Measurements from ENCODE around the gene PKNOX2.

Gene PKNOX2

DNA sequence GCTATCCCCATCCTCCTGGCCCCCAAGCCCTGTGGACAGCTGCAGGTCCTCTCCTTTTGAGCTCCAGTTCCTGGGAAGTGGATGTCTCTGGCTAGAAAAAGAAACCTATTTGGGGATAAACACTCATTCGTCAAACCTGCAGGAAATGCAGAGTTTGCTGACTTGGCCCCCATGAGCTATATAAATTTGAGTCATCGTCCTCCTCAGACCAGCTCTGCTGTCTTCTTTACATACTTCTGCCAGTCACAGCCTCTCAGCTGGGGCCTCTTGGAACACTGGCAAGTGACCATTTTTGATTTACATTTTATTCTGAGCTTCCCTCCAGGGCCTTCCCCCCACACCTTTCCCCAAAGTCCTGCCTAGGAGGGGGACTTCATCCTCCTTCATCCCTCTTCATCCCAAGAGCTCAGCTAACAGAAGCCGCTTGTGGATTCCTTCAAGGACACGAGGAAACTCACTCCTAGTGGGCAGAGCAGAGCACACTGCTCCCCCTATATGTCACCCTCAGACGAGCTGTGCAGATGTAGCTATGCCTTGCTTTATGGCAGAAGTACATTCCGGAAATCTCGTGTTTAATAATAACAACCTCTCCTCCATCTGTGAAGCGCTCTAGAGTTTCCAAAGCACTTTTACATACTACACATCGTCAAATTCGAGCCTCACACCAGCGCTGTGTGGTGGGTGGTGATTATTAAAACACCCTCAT is 199.7 kb downstream of the PKNOX2 start:
- no peaks in the 10 kb centered on the region for H3K36me3 Mint-ChIP-seq (ENCODE audit: low read depth)
- H3K27ac Mint-ChIP-seq: no peak overlapping the region
- peaks cover under 1% of the 10 kb centered on the region for H3K27me3 Mint-ChIP-seq
- H3K9me3 Mint-ChIP-seq: no peaks in the 10 kb centered on the region
- no peaks in the 10 kb centered on the region for H3K4me1 Mint-ChIP-seq
- H3K4me3 Mint-ChIP-seq: no peak overlapping the region
- no peak for DNase-seq
- no peak for ATAC-seq

GRCh38 chr11:125365196-125365931 is 200.8 kb downstream of the PKNOX2 start:
- Mint-ChIP-seq H3K27me3 (peaks cover 5% of the 10 kb centered on the region), H3K9me3 (no peaks in the 10 kb centered on the region), H3K4me1 (no peaks in the 10 kb centered on the region), H3K4me3 (no peak overlapping the region), H3K27ac (no peak overlapping the region), H3K36me3 (ENCODE audit: low read depth) (no peaks in the 10 kb centered on the region)
- DNase-seq (no peak), ATAC-seq (no peak)

DNA sequence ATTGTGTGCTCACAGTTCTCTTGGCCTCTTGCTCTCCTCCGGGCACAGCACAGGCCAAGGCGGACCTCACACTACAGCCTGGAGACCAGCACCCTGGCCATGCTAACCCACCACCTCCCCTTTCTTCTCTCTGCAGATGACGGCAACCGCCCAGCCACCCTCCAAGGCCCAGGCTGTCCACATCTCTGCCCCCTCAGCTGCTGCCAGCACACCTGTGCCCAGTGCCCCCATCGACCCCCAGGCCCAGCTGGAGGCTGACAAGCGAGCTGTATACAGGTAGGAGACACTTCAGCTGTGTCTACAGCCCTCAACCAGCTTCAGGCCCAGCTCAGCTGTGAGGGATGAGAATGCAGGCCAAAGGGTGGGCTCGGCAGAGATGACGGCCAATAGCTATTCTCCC is 203.2 kb downstream of the PKNOX2 start:
- H3K4me1 Mint-ChIP-seq: no peaks in the 10 kb centered on the region
- peaks cover 20% of the 10 kb centered on the region for H3K27me3 Mint-ChIP-seq
- no peaks in the 10 kb centered on the region for H3K9me3 Mint-ChIP-seq
- H3K36me3 Mint-ChIP-seq (ENCODE audit: low read depth): no peaks in the 10 kb centered on the region
- ATAC-seq (no peak), DNase-seq (no peak)
- no peak overlapping the region for H3K27ac Mint-ChIP-seq
- no peak overlapping the region for H3K4me3 Mint-ChIP-seq

GRCh38 chr11:125368757-125369156 is 204.2 kb downstream of the PKNOX2 start:
- Mint-ChIP-seq H3K36me3 (ENCODE audit: low read depth) (no peaks in the 10 kb centered on the region), H3K27me3 (peaks cover 20% of the 10 kb centered on the region), H3K9me3 (no peaks in the 10 kb centered on the region), H3K4me1 (no peaks in the 10 kb centered on the region), H3K27ac (no peak overlapping the region), H3K4me3 (no peak overlapping the region)
- ATAC-seq (no peak), DNase-seq (no peak)

DNA sequence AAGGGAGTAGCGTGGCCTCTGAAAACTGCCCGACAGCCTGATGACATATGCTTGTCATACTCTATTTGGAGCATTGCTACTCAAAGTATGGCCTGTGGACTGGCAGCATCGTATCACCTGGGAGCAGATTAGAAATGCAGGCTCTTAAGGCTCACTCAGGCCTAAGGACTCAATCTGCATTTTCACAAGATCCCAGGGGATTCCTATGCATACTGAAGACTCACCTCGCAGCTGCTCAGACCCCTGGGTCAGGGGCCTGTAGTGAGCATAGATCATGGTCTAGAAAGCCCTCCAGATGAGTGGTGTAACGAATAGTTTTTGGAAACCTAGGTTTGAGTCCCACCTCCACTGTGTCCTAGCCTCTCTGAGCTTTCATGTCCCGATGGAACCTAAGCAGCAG is 205.3 kb downstream of the PKNOX2 start:
- Mint-ChIP-seq H3K27ac (no peak overlapping the region), H3K4me3 (no peak overlapping the region), H3K9me3 (no peaks in the 10 kb centered on the region), H3K36me3 (ENCODE audit: low read depth) (no peaks in the 10 kb centered on the region), H3K4me1 (no peaks in the 10 kb centered on the region), H3K27me3 (peaks cover 20% of the 10 kb centered on the region)
- ATAC-seq (no peak), DNase-seq (no peak)

DNA sequence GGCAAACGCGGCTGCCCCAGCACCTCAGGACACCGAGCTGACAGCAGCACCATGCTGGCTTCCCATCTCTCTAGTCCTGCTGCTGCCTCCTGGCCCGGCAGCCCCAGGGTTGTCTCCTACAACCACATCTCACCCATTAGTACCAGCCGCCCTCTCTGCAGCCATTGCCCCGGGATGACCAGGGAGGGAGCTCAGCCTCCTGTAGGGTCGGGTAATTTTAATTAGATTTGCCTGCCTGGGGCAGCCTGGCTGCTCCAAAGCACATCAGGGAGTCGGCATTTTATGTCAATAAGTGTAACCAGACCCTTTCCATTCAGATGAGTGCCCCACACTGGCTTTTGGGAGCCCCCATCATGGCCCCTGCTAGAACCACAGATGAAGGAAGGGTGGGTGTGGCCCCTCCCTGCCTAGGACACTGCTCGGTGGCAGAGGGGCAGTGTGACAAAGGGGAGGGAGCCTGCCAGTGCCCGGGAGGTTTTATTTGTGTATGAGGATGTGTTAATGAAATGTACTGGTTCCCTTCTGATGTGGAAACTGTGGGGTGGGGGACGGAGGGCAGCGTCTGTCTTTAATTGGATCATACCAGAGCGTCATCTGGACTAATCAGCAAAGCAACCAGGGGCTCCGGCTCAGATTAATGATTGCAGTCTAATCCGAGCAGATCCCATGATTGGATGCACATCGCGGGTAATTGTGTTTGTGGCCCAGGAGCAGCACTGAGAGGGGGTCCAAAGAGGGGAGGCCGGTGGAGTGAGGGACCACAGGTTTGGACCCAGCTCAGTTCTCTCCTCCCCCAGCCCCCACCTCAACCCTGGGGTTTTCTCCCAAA is 206.2 kb downstream of the PKNOX2 start:
- Mint-ChIP-seq H3K9me3 (no peaks in the 10 kb centered on the region), H3K27ac (no peak overlapping the region), H3K27me3 (peaks cover 22% of the 10 kb centered on the region), H3K36me3 (ENCODE audit: low read depth) (no peaks in the 10 kb centered on the region), H3K4me1 (no peaks in the 10 kb centered on the region), H3K4me3 (no peak overlapping the region)
- DNase-seq (no peak), ATAC-seq (no peak)

- Mint-ChIP-seq H3K36me3 (ENCODE audit: low read depth) (no peaks in the 10 kb centered on the region), H3K4me3 (no peak overlapping the region), H3K27me3 (peaks cover 25% of the 10 kb centered on the region), H3K4me1 (no peaks in the 10 kb centered on the region), H3K27ac (no peak overlapping the region), H3K9me3 (no peaks in the 10 kb centered on the region)
- no peak for ATAC-seq
- DNase-seq: no peak
Observed at GRCh38 chr11:125371431-125371935, 206.9 kb downstream of the PKNOX2 start.

GRCh38 chr11:125372088-125372487 is 207.5 kb downstream of the PKNOX2 start:
- no peaks in the 10 kb centered on the region for H3K36me3 Mint-ChIP-seq (ENCODE audit: low read depth)
- H3K4me1 Mint-ChIP-seq: no peaks in the 10 kb centered on the region
- no peak for DNase-seq
- no peaks in the 10 kb centered on the region for H3K9me3 Mint-ChIP-seq
- H3K27me3 Mint-ChIP-seq: peaks cover 25% of the 10 kb centered on the region
- ATAC-seq: no peak
- H3K4me3 Mint-ChIP-seq: no peak overlapping the region
- no peak overlapping the region for H3K27ac Mint-ChIP-seq

DNA sequence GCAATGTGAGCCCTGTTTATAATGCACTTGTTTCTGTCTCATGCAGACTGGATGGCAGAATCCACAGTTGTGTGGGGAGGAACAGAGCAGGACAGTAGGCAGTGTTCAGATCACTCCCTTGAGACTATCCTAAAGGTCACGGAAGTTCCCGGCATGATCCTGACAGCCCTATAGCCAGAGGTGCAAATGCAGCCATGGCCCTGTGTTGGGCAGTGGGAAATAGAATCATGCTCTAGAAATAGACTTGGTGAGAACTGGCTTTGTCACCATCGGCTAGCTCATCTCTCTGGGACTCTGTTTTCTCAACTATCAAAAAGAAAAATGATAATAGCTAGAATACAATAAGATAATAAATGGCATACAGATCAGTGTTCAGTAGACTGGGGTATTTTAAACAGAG is 208.4 kb downstream of the PKNOX2 start:
- Mint-ChIP-seq H3K27me3 (peaks cover 25% of the 10 kb centered on the region), H3K4me1 (no peaks in the 10 kb centered on the region), H3K36me3 (ENCODE audit: low read depth) (no peaks in the 10 kb centered on the region), H3K9me3 (no peaks in the 10 kb centered on the region), H3K4me3 (no peak overlapping the region), H3K27ac (no peak overlapping the region)
- no peak for DNase-seq
- no peak for ATAC-seq

GRCh38 chr11:125373426-125374391 is 209.2 kb downstream of the PKNOX2 start:
- Mint-ChIP-seq H3K27me3 (peaks cover 27% of the 10 kb centered on the region), H3K4me1 (no peaks in the 10 kb centered on the region), H3K9me3 (no peaks in the 10 kb centered on the region), H3K36me3 (ENCODE audit: low read depth) (no peaks in the 10 kb centered on the region), H3K27ac (no peak overlapping the region), H3K4me3 (no peak overlapping the region)
- ATAC-seq (no peak), DNase-seq (no peak)

DNA sequence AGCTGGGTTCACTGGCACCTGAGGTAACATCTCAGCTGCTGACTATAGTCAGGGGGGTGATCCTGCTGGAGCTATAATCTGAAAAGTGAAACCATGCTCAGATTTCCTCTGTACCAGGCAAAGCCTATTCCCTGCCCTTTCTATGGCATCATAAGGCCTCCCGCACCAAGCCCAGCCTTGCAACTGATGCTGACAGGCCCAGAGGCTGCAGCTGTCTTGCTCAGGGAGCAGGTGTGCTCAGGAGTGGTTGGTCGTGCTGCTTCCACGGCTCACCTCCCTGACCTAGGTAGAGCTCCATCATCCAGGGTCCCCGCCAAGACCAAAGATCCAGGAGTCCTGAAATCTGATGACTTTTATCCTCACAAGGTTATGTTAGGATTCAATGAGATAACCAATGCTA is 209.8 kb downstream of the PKNOX2 start:
- H3K4me1 Mint-ChIP-seq: no peaks in the 10 kb centered on the region
- H3K36me3 Mint-ChIP-seq (ENCODE audit: low read depth): no peaks in the 10 kb centered on the region
- ATAC-seq (no peak), DNase-seq (no peak)
- no peaks in the 10 kb centered on the region for H3K9me3 Mint-ChIP-seq
- H3K27me3 Mint-ChIP-seq: peaks cover 27% of the 10 kb centered on the region
- H3K27ac Mint-ChIP-seq: no peak overlapping the region
- H3K4me3 Mint-ChIP-seq: no peak overlapping the region

DNA sequence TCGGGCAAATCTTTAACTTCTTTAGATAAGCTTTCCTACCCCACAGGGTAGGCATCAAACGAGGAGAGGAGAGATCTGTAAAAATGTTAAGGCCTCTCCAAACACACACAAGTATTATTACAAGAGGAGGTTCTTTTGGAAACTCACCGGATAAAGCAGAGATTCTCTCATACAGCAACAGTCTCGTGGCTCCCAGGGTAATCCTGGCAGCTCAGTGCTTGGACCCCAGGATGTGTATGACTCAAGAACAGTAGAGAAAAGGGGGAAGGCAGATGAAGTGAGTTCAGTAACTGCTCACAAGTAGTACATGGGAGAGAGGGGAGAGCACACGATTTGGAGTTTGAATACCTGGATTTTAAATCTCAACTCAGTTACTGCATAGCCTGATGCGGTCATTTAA is 210.6 kb downstream of the PKNOX2 start:
- peaks cover 24% of the 10 kb centered on the region for H3K27me3 Mint-ChIP-seq
- ATAC-seq: no peak
- no peaks in the 10 kb centered on the region for H3K9me3 Mint-ChIP-seq
- no peak overlapping the region for H3K27ac Mint-ChIP-seq
- H3K4me3 Mint-ChIP-seq: no peak overlapping the region
- H3K36me3 Mint-ChIP-seq (ENCODE audit: low read depth): no peaks in the 10 kb centered on the region
- H3K4me1 Mint-ChIP-seq: no peaks in the 10 kb centered on the region
- no peak for DNase-seq

GRCh38 chr11:125376117-125376516 is 211.6 kb downstream of the PKNOX2 start:
- Mint-ChIP-seq H3K4me3 (no peak overlapping the region), H3K36me3 (ENCODE audit: low read depth) (no peaks in the 10 kb centered on the region), H3K27ac (no peak overlapping the region), H3K27me3 (peaks cover 17% of the 10 kb centered on the region), H3K4me1 (no peaks in the 10 kb centered on the region), H3K9me3 (no peaks in the 10 kb centered on the region)
- ATAC-seq (no peak), DNase-seq (no peak)

- no peak overlapping the region for H3K27ac Mint-ChIP-seq
- DNase-seq (no peak), ATAC-seq (no peak)
- H3K4me1 Mint-ChIP-seq: no peaks in the 10 kb centered on the region
- no peak overlapping the region for H3K4me3 Mint-ChIP-seq
- no peaks in the 10 kb centered on the region for H3K9me3 Mint-ChIP-seq
- H3K36me3 Mint-ChIP-seq (ENCODE audit: low read depth): no peaks in the 10 kb centered on the region
- peaks cover 17% of the 10 kb centered on the region for H3K27me3 Mint-ChIP-seq
Observed at GRCh38 chr11:125376856-125377255, 212.3 kb downstream of the PKNOX2 start.
